ENCODE measurements around the gene NPEPPS.
"Not testable (repeated sequence)": the region's sequence is repeated elsewhere in the genome, so short reads cannot be mapped to it uniquely, and the experiment has no call there.

DNA sequence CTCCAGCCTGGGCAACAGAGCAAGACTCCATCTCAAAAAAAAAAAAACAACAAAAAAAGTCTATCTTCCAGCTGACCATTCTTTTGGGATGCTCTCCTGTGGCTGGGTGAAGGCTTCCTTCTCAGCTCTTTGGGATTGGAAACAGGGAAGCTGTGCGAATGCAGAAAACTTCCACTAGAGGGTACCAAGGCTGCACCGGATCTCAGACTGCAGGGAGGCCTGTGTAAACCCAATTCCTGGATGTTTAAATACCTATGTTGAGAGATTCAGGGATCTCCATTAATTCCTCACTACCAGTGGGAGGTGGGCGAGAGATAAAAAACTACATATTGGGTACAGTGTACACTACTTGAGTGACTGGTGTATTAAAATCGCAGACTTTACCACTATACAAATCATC, 30.3 kb upstream of the NPEPPS start:
- TF ChIP-seq ARNTL (CRISPR knock-in tag; IDR thresholded peaks at IDR 0.05; ENCODE audit: borderline replicate concordance, low read depth); PATZ1 (CRISPR knock-in tag; IDR thresholded peaks at IDR 0.05; ENCODE audit: borderline replicate concordance); PPARA (CRISPR knock-in tag; IDR thresholded peaks at IDR 0.05; ENCODE audit: borderline replicate concordance); ISL1 (CRISPR knock-in tag; IDR thresholded peaks at IDR 0.05); SNAI2 (CRISPR knock-in tag; IDR thresholded peaks at IDR 0.05); GLIS3 (CRISPR knock-in tag; IDR thresholded peaks at IDR 0.05); ZNF8 (CRISPR knock-in tag; IDR thresholded peaks at IDR 0.05); BACH2 (CRISPR knock-in tag; IDR thresholded peaks at IDR 0.05; ENCODE audit: borderline replicate concordance); ESRRG (CRISPR knock-in tag; IDR thresholded peaks at IDR 0.05); ZFP30 (CRISPR knock-in tag; IDR thresholded peaks at IDR 0.05); ZNF565 (CRISPR knock-in tag; conservative IDR thresholded peaks at IDR 0.05; ENCODE audit: low read depth); TOX (CRISPR knock-in tag; IDR thresholded peaks at IDR 0.05; ENCODE audit: borderline replicate concordance): not testable (repeated sequence)
- TF ChIP-seq, protein P1, sequence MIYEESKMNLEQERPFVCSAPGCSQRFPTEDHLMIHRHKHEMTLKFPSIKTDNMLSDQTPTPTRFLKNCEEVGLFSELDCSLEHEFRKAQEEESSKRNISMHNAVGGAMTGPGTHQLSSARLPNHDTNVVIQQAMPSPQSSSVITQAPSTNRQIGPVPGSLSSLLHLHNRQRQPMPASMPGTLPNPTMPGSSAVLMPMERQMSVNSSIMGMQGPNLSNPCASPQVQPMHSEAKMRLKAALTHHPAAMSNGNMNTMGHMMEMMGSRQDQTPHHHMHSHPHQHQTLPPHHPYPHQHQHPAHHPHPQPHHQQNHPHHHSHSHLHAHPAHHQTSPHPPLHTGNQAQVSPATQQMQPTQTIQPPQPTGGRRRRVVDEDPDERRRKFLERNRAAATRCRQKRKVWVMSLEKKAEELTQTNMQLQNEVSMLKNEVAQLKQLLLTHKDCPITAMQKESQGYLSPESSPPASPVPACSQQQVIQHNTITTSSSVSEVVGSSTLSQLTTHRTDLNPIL (CRISPR knock-in tag; IDR thresholded peaks at IDR 0.05; ENCODE audit: low read depth) = not testable (repeated sequence)
- TF ChIP-seq, protein P2, sequence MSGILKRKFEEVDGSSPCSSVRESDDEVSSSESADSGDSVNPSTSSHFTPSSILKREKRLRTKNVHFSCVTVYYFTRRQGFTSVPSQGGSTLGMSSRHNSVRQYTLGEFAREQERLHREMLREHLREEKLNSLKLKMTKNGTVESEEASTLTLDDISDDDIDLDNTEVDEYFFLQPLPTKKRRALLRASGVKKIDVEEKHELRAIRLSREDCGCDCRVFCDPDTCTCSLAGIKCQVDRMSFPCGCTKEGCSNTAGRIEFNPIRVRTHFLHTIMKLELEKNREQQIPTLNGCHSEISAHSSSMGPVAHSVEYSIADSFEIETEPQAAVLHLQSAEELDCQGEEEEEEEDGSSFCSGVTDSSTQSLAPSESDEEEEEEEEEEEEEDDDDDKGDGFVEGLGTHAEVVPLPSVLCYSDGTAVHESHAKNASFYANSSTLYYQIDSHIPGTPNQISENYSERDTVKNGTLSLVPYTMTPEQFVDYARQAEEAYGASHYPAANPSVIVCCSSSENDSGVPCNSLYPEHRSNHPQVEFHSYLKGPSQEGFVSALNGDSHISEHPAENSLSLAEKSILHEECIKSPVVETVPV (CRISPR knock-in tag; IDR thresholded peaks at IDR 0.05) = not testable (repeated sequence)
